Measurements from ENCODE around the gene COLEC11.

COLEC11 gene

GRCh38 chr2:3652896-3653625 is 58.1 kb downstream of the COLEC11 start:
- no peak overlapping the region for H3K4me3 ChIP-seq (IDR thresholded peaks at IDR 0.05; ENCODE audit: insufficient read depth, low read depth, low read length)
- H3K36me3 ChIP-seq (ENCODE audit: insufficient read depth) = no peaks in the 10 kb centered on the region
- H2AFZ ChIP-seq (ENCODE audit: low read depth) = 0 out of 2 replicates have a peak overlapping the region, but pooled peaks have one; percentile 99
- no peak overlapping the region for H3K9ac ChIP-seq
- H3K4me1 ChIP-seq (ENCODE audit: low read depth, poor library complexity, severe bottlenecking) = peaks cover 20% of the 10 kb centered on the region
- no peaks in the 10 kb centered on the region for H3K79me2 ChIP-seq (ENCODE audit: insufficient read depth, low read depth)
- H4K20me1 ChIP-seq (ENCODE audit: insufficient read depth) = no peaks in the 10 kb centered on the region
- TF ChIP-seq CTCF (conservative IDR thresholded peaks at IDR 0.05; ENCODE audit: low read depth, low read length) = no peak
- no peak overlapping the region for H3K27ac ChIP-seq
- H3K27me3 ChIP-seq (ENCODE audit: insufficient read depth, low read depth) = no peaks in the 10 kb centered on the region
- no peak overlapping the region for H3K4me2 ChIP-seq

- no peaks in the 10 kb centered on the region for H3K36me3 ChIP-seq (ENCODE audit: insufficient read depth)
- H2AFZ ChIP-seq (ENCODE audit: low read depth) = no peak overlapping the region
- H4K20me1 ChIP-seq (ENCODE audit: insufficient read depth) = no peaks in the 10 kb centered on the region
- no peaks in the 10 kb centered on the region for H3K27me3 ChIP-seq (ENCODE audit: insufficient read depth, low read depth)
- no peak for TF ChIP-seq CTCF (conservative IDR thresholded peaks at IDR 0.05; ENCODE audit: low read depth, low read length)
- H3K9ac ChIP-seq = no peak overlapping the region
- H3K4me1 ChIP-seq (ENCODE audit: low read depth, poor library complexity, severe bottlenecking) = peaks cover 20% of the 10 kb centered on the region
- H3K79me2 ChIP-seq (ENCODE audit: insufficient read depth, low read depth) = no peaks in the 10 kb centered on the region
- no peak overlapping the region for H3K27ac ChIP-seq
- no peak overlapping the region for H3K4me3 ChIP-seq (IDR thresholded peaks at IDR 0.05; ENCODE audit: insufficient read depth, low read depth, low read length)
- no peak overlapping the region for H3K4me2 ChIP-seq
Measured at GRCh38 chr2:3654011-3654410, 59.1 kb downstream of the COLEC11 start.

DNA sequence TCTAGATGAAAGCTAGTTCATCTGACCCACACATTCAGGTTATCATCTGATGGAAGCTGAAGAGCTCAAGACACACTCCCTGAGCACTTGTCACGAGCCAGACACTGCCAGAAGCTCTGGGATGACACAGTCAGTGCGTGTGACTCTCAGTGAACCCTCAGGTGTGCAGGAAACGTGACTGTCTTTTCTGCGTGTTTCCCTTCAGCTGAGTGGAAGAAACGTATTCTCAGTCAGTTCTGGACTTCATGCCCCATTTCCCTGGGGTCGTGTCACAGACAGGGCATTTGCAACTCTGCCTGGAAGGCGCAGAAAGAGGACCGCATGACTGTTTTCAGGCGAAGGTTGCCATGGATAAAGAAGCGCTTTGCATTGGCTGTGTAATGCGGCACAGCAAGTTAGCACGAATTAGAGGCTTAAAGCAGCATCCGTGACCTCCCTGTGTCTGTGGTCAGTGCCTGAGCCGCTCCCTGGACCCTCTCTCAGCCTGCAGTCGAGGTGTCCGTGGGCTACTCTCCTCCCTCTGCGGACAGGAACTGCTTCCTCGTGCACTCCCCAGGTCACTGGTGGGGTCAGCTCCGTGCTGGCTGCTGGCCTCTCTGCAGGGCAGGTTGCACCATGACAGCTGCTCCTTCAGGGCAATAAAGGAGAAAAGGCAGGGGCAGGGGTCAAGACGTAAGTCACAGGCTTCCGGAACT is 59.8 kb downstream of the COLEC11 start:
- Histone ChIP-seq H3K4me3 (IDR thresholded peaks at IDR 0.05; ENCODE audit: insufficient read depth, low read depth, low read length) (no peak overlapping the region), H3K27me3 (ENCODE audit: insufficient read depth, low read depth) (no peaks in the 10 kb centered on the region), H3K9ac (no peak overlapping the region), H3K79me2 (ENCODE audit: insufficient read depth, low read depth) (no peaks in the 10 kb centered on the region), H4K20me1 (ENCODE audit: insufficient read depth) (no peaks in the 10 kb centered on the region), H3K4me1 (ENCODE audit: low read depth, poor library complexity, severe bottlenecking) (peaks cover 20% of the 10 kb centered on the region), H2AFZ (ENCODE audit: low read depth) (no peak overlapping the region), H3K4me2 (no peak overlapping the region), H3K36me3 (ENCODE audit: insufficient read depth) (no peaks in the 10 kb centered on the region), H3K27ac (no peak overlapping the region)
- TF ChIP-seq CTCF (conservative IDR thresholded peaks at IDR 0.05; ENCODE audit: low read depth, low read length) = no peak

GRCh38 chr2:3655871-3656761 is 61.2 kb downstream of the COLEC11 start:
- no peak for TF ChIP-seq CTCF (conservative IDR thresholded peaks at IDR 0.05; ENCODE audit: low read depth, low read length)
- Histone ChIP-seq H3K79me2 (ENCODE audit: insufficient read depth, low read depth) (no peaks in the 10 kb centered on the region), H3K36me3 (ENCODE audit: insufficient read depth) (no peaks in the 10 kb centered on the region), H3K27me3 (ENCODE audit: insufficient read depth, low read depth) (no peaks in the 10 kb centered on the region), H3K4me3 (IDR thresholded peaks at IDR 0.05; ENCODE audit: insufficient read depth, low read depth, low read length) (no peak overlapping the region), H3K4me2 (no peak overlapping the region), H3K9ac (no peak overlapping the region), H4K20me1 (ENCODE audit: insufficient read depth) (no peaks in the 10 kb centered on the region), H2AFZ (ENCODE audit: low read depth) (no peak overlapping the region), H3K27ac (no peak overlapping the region), H3K4me1 (ENCODE audit: low read depth, poor library complexity, severe bottlenecking) (peaks cover 15% of the 10 kb centered on the region)

All from KMS-11 (cell line).